SK-N-SH (cell line): ENCODE data around the gene CSKMT. TPM values are rescaled to one million over a fixed set of nuclear protein-coding genes. Genes with fewer than 3 reads are reported as not detected.

ENCODE experiments used
- CTCF ChIA-PET: fragments of 300-600, 350-600 bp; formaldehyde crosslinking; extraction: SDS; loops from one replicate; lab custom pipeline; 2021; lab: Yijun Ruan, JAX
- POLR2A ChIA-PET: fragments of 350-600 bp; sonication (Branson Sonifier 250); formaldehyde crosslinking; extraction: SDS; loops from one replicate; lab custom pipeline; 2020; ENCODE audit warnings: antibody characterized with exemption, inconsistent platforms; lab: Yijun Ruan, JAX
- DNase-seq: peaks from one replicate; pipeline ENCODE4 v3.0.0; 2012
- H2AFZ ChIP-seq: fragments of 200-600 bp; sonication (generic); 2 replicates; pipeline ENCODE4 v1.8.1; 2016; ENCODE audit warnings: antibody characterized with exemption, mild to moderate bottlenecking, low read depth
- H3F3A ChIP-seq: fragments of 200-600 bp; sonication (generic); replicated peaks from 2 replicates; pipeline ENCODE3; 2016; ENCODE audit warnings: antibody characterized with exemption, mild to moderate bottlenecking; ENCODE audit not compliant: insufficient read depth
- H3K27ac ChIP-seq, 2 experiments: fragments of 200-500 bp in 1 of 2; fragments of 200-600 bp in 1 of 2; sonication (Bioruptor generic) in 1 of 2; sonication (generic), shearing (Covaris generic) in 1 of 2; 2 replicates each; pipeline versions ENCODE4 v1.5.1 to v1.6.1; 2014 to 2016; ENCODE audit warnings: low read depth in 2 of 2, inconsistent platforms in 1 of 2, low read length in 1 of 2, mild to moderate bottlenecking in 1 of 2, mixed read lengths in 1 of 2
- H3K27me3 ChIP-seq: fragments of 200-600 bp; sonication (generic), shearing (Covaris generic); 2 replicates; pipeline ENCODE4 v1.6.1; 2016; ENCODE audit warnings: mixed run types; ENCODE audit not compliant: insufficient read depth
- H3K36me3 ChIP-seq, 2 experiments: fragments of 200-500 bp in 1 of 2; fragments of 200-600 bp in 1 of 2; sonication (Bioruptor generic) in 1 of 2; sonication (generic) in 1 of 2; replicated peaks in 1 of 2; 2 replicates each; pipeline versions ENCODE3 to v1.5.1; 2014 to 2016; ENCODE audit warnings: low read length in 1 of 2, mild to moderate bottlenecking in 1 of 2; ENCODE audit not compliant: insufficient read depth in 2 of 2, control insufficient read depth in 1 of 2
- H3K4me1 ChIP-seq, 2 experiments: fragments of 200-500 bp in 1 of 2; fragments of 200-600 bp in 1 of 2; sonication (Bioruptor generic) in 1 of 2; sonication (generic), shearing (Covaris generic) in 1 of 2; 2 replicates each; pipeline versions ENCODE4 v1.5.1 to v1.6.1; 2014 to 2016; ENCODE audit warnings: low read depth in 1 of 2, low read length in 1 of 2, mixed run types in 1 of 2; ENCODE audit not compliant: insufficient read depth in 2 of 2, control insufficient read depth in 1 of 2
- H3K4me2 ChIP-seq: fragments of 200-600 bp; sonication (generic), shearing (Covaris generic); 2 replicates; pipeline ENCODE4 v1.6.1; 2017; ENCODE audit warnings: mixed run types
- H3K4me3 ChIP-seq, 2 experiments: fragments of 200-500 bp in 1 of 2; fragments of 200-600 bp in 1 of 2; sonication (Bioruptor generic) in 1 of 2; sonication (generic), shearing (Covaris generic) in 1 of 2; 2 replicates each; pipeline versions ENCODE4 v1.5.1 to v1.8.1; 2014 to 2016; ENCODE audit warnings: low read depth in 2 of 2, inconsistent platforms in 1 of 2, low read length in 1 of 2, mild to moderate bottlenecking in 1 of 2, mixed read lengths in 1 of 2, moderate library complexity in 1 of 2
- H3K79me2 ChIP-seq: fragments of 200-600 bp; sonication (generic); 2 replicates; pipeline ENCODE4 v1.8.1; 2017; ENCODE audit warnings: mild to moderate bottlenecking; ENCODE audit not compliant: insufficient read depth
- H3K9ac ChIP-seq: fragments of 200-600 bp; sonication (generic); 2 replicates; pipeline ENCODE4 v1.6.1; 2017; ENCODE audit warnings: mixed run types
- H3K9me2 ChIP-seq: fragments of 200-600 bp; sonication (generic); 2 replicates; pipeline ENCODE4 v1.6.1; 2017; ENCODE audit warnings: mixed run types
- H3K9me3 ChIP-seq: fragments of 200-600 bp; sonication (generic); 2 replicates; pipeline ENCODE4 v1.6.1; 2017; ENCODE audit warnings: mixed run types, mild to moderate bottlenecking, moderate library complexity
- H4K20me1 ChIP-seq: fragments of 200-600 bp; sonication (generic); 2 replicates; pipeline ENCODE4 v1.6.1; 2017; ENCODE audit warnings: mild to moderate bottlenecking, mixed run types; ENCODE audit not compliant: insufficient read depth
- CHD2 ChIP-seq: fragments of 150-350 bp; IDR thresholded peaks from 2 replicates; pipeline ENCODE4 v1.6.1; 2018; ENCODE audit warnings: low read length; ENCODE audit not compliant: partially characterized antibody
- ELF1 ChIP-seq: IDR thresholded peaks from 2 replicates; pipeline ENCODE4 v1.4.0; 2012
- EP300 ChIP-seq, 2 experiments: IDR thresholded peaks; 2 replicates each; pipeline versions ENCODE4 v1.4.0 to v1.6.1; 2012; ENCODE audit warnings: borderline replicate concordance in 1 of 2, low read depth in 1 of 2, low read length in 1 of 2
- FOXJ3 ChIP-seq: sonication (generic); formaldehyde crosslinking; IDR thresholded peaks from 2 replicates; pipeline ENCODE4 v1.5.1; 2020; ENCODE audit warnings: mild to moderate bottlenecking, missing genetic modification reagents
- GABPA ChIP-seq: IDR thresholded peaks from 2 replicates; pipeline ENCODE4 v1.4.0; 2012; ENCODE audit warnings: low read depth, mild to moderate bottlenecking
- GATA2 ChIP-seq: sonication (generic); formaldehyde crosslinking; IDR thresholded peaks from 2 replicates; pipeline ENCODE4 v1.5.0; 2020; ENCODE audit warnings: mild to moderate bottlenecking, missing genetic modification reagents
- JUND ChIP-seq: IDR thresholded peaks from 2 replicates; pipeline ENCODE4 v1.4.0; 2012
- MAX ChIP-seq: IDR thresholded peaks from 2 replicates; pipeline ENCODE4 v1.4.0; 2012; ENCODE audit warnings: low read depth
- NFIC ChIP-seq: IDR thresholded peaks from 2 replicates; pipeline ENCODE4 v1.4.0; 2012; ENCODE audit warnings: borderline replicate concordance
- NRF1 ChIP-seq: IDR thresholded peaks from 2 replicates; pipeline ENCODE4 v1.6.1; 2012; ENCODE audit warnings: low read depth, mild to moderate bottlenecking, low read length
- POLR2AphosphoS5 ChIP-seq: IDR thresholded peaks from 2 replicates; pipeline ENCODE4 v1.6.1; 2012; ENCODE audit warnings: low read depth, low read length
- RCOR1 ChIP-seq: fragments of 150-350 bp; IDR thresholded peaks from 2 replicates; pipeline ENCODE4 v1.6.1; 2017; ENCODE audit warnings: antibody characterized with exemption, low read length
- REST ChIP-seq: IDR thresholded peaks from 2 replicates; pipeline ENCODE4 v1.6.1; 2012; ENCODE audit warnings: mild to moderate bottlenecking, low read depth, low read length, moderate library complexity
- RFX5 ChIP-seq: IDR thresholded peaks from 2 replicates; pipeline ENCODE4 v1.6.1; 2012; ENCODE audit warnings: mild to moderate bottlenecking, improper control_type of control experiment, low read length
- SIN3A ChIP-seq: IDR thresholded peaks from 2 replicates; pipeline ENCODE4 v1.6.1; 2012; ENCODE audit warnings: low read depth, mild to moderate bottlenecking, low read length, moderate library complexity, borderline replicate concordance
- TCF12 ChIP-seq: IDR thresholded peaks from 2 replicates; pipeline ENCODE4 v1.4.0; 2012
- TEAD4 ChIP-seq: IDR thresholded peaks from 2 replicates; pipeline ENCODE4 v1.4.0; 2012; ENCODE audit warnings: mild to moderate bottlenecking, borderline replicate concordance; ENCODE audit not compliant: insufficient read depth
- WGBS: methylation state at CpG from one replicate; pipeline ENCODE4 v1.1.6; 2017; ENCODE audit warnings: low lambda C conversion rate; 5-methylcytosine and 5-hydroxymethylcytosine counted together
- polyA plus RNA-seq, 3 experiments: library from polyadenylated mRNA; depleted of rRNA; stranded (reverse); fragments of >200 nt; gene quantifications; 2 replicates each; pipeline ENCODE4 v1.2.3, GENCODE V29; 2012
- TF ChIP-seq, protein P1 (sequence below): IDR thresholded peaks from 2 replicates; pipeline ENCODE4 v1.4.0; 2012; ENCODE audit warnings: low read depth, borderline replicate concordance
- TF ChIP-seq, protein P2 (sequence below): IDR thresholded peaks from 2 replicates; pipeline ENCODE4 v1.4.0; 2012; ENCODE audit warnings: low read depth, borderline replicate concordance
- TF ChIP-seq, protein P3 (sequence below): IDR thresholded peaks from 2 replicates; pipeline ENCODE4; 2012

CSKMT gene
- polyA plus RNA-seq, 1 of the 3 experiments (the other 2 are of a cell fraction) = 11.1 TPM

DNA sequence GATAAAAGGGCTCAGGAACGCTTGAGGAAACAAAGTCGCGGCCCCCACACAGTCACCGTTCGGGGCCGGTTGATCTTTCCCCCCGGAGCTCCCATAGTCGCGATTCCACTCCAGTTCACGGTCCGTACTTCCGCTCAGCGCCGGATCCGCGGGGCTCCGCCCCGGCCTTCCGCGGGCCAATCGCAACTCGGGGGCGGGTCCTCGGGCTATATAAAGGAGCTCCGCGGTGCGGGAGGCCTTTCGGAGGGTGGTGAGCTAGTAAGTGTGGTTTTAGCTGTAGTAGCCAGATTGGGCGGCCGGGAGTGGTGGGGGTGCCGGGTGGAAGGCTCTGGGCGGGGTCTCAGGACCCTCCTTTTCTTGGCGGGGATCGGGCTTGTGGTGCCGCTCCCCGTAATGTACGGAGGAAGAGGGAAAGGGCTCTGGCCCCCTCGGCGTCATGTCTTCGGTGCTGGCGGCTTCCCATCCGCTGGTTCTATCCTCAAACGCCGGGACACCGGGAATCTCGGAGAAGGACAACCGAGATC lies at the start of gene CSKMT, which contains the start of gene C11orf98 (continued):
- peak; percentile 76 for TF ChIP-seq REST
- 0 out of 4 replicates have a peak, but pooled peaks of 1 of the 2 experiments have one; percentile 31 for TF ChIP-seq EP300 (IDR thresholded peaks at IDR 0.05; ENCODE audit: borderline replicate concordance in 1 of 2, low read depth in 1 of 2, low read length in 1 of 2)
- TF ChIP-seq JUND = no peak
- TF ChIP-seq TCF12 = peak; percentile 13; the same call in 1 of the 2 replicates
- no peak for TF ChIP-seq RFX5
- peak; percentile 86 for TF ChIP-seq CHD2
- TF ChIP-seq GABPA = peak; percentile 71
- peak; percentile 78 for TF ChIP-seq MAX
- no peak for TF ChIP-seq TEAD4
- no peak for TF ChIP-seq NFIC
- TF ChIP-seq ELF1 = peak; percentile 68; the same call in 1 of the 2 replicates

- Histone ChIP-seq H3K79me2 (peaks cover 33% of the 10 kb centered on the region), H3K9ac (no peak overlapping the region), H3K9me3 (no peaks in the 10 kb centered on the region), H3K4me3 (no peak overlapping the region), H3K9me2 (no peaks in the 10 kb centered on the region), H3F3A (peaks cover 31% of the 10 kb centered on the region), H3K4me2 (no peak overlapping the region), H3K36me3 (peaks cover 4 to 8% of the 10 kb centered on the region in 2 experiments), H3K4me1 (peaks cover 12 to 25% of the 10 kb centered on the region in 2 experiments; a peak in 3 of 4 replicates), H3K27ac (no peak overlapping the region), H4K20me1 (no peaks in the 10 kb centered on the region), H3K27me3 (no peaks in the 10 kb centered on the region), H2AFZ (no peak overlapping the region)
- no peak for DNase-seq
- ChIA-PET POLR2A (no interaction called here), CTCF (interaction anchor here (1.1 kb wide), 1 partner anchor 221 kb away, joined by 3 read pairs; no protein-coding TSS in a partner anchor)
- 86% methylated on average over 1 of the region's 7 CpGs for WGBS
- TF ChIP-seq SIN3A (no peak), TEAD4 (no peak), RCOR1 (no peak), REST (no peak), FOXJ3 (no peak), NRF1 (no peak), POLR2AphosphoS5 (no peak), GATA2 (CRISPR knock-in tag) (no peak), ELF1 (no peak)
- TF ChIP-seq, protein P1, sequence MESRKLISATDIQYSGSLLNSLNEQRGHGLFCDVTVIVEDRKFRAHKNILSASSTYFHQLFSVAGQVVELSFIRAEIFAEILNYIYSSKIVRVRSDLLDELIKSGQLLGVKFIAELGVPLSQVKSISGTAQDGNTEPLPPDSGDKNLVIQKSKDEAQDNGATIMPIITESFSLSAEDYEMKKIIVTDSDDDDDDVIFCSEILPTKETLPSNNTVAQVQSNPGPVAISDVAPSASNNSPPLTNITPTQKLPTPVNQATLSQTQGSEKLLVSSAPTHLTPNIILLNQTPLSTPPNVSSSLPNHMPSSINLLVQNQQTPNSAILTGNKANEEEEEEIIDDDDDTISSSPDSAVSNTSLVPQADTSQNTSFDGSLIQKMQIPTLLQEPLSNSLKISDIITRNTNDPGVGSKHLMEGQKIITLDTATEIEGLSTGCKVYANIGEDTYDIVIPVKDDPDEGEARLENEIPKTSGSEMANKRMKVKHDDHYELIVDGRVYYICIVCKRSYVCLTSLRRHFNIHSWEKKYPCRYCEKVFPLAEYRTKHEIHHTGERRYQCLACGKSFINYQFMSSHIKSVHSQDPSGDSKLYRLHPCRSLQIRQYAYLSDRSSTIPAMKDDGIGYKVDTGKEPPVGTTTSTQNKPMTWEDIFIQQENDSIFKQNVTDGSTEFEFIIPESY = no peak
- TF ChIP-seq, protein P2, sequence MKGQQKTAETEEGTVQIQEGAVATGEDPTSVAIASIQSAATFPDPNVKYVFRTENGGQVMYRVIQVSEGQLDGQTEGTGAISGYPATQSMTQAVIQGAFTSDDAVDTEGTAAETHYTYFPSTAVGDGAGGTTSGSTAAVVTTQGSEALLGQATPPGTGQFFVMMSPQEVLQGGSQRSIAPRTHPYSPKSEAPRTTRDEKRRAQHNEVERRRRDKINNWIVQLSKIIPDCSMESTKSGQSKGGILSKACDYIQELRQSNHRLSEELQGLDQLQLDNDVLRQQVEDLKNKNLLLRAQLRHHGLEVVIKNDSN = no peak
- TF ChIP-seq, protein P3, sequence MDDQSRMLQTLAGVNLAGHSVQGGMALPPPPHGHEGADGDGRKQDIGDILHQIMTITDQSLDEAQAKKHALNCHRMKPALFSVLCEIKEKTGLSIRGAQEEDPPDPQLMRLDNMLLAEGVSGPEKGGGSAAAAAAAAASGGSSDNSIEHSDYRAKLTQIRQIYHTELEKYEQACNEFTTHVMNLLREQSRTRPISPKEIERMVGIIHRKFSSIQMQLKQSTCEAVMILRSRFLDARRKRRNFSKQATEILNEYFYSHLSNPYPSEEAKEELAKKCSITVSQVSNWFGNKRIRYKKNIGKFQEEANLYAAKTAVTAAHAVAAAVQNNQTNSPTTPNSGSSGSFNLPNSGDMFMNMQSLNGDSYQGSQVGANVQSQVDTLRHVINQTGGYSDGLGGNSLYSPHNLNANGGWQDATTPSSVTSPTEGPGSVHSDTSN = no peak
Observed at GRCh38 chr11:62615521-62615920, 49.6 kb upstream of the CSKMT start.
